ENCODE data around the gene ABLIM1. TPM values are rescaled to one million over a fixed set of nuclear protein-coding genes. Genes with fewer than 3 reads are reported as not detected.
A peak's percentile ranks its signal among the peaks of the same experiment; 100 is the strongest.

The ABLIM1 gene
- total and polyA plus RNA-seq, 4 experiments from 2014 or later: 129 to 202 (median 188) TPM

- peak overlapping the region in 1 of 7 donors; percentile 42 for H3K27ac Mint-ChIP-seq
Observed at GRCh38 chr10:114553436-114553835, 104.6 kb downstream of the ABLIM1 start.

GRCh38 chr10:114552050-114552449, 106.0 kb downstream of the ABLIM1 start:
- Mint-ChIP-seq H3K9me3 (peaks cover 0 to 2% (median 0%) of the 10 kb centered on the region in 8 donors), H3K36me3 (no peaks in the 10 kb centered on the region), H3K27me3 (no peaks in the 10 kb centered on the region), H3K27ac (no peak overlapping the region), H3K4me1 (peaks cover 11 to 26% (median 18%) of the 10 kb centered on the region in 4 donors), H3K4me3 (no peak overlapping the region)
- no peaks in the 10 kb centered on the region for H3K27me3 ChIP-seq (ENCODE audit: insufficient read depth, low read length)
- ChIA-PET CTCF (ENCODE audit: partially characterized antibody) (interaction anchor here (0.7 to 14.6 kb wide), 11 partner anchors 11 to 327 kb away, joined by 3 to 241 read pairs (median 13); partner anchors contain the start of gene FHIP2A), POLR2A (ENCODE audit: partially characterized antibody) (no interaction called here)
- intact Hi-C loops (cut with micrococcal nuclease): no loop called here
- H3K36me3 ChIP-seq (ENCODE audit: insufficient read depth, low read length): no peaks in the 10 kb centered on the region
- DNase-seq: no peak
- no peak overlapping the region for H3K27ac ChIP-seq (ENCODE audit: low read depth, low read length)
- no peaks in the 10 kb centered on the region for H3K9me3 ChIP-seq (ENCODE audit: control insufficient read depth in 1 of 2, low read length in 2 of 2)
- peaks cover 22% of the 10 kb centered on the region for H3K4me1 ChIP-seq (ENCODE audit: insufficient read depth, low read length)
- H3K4me3 ChIP-seq (ENCODE audit: low read length in 2 of 2): no peak overlapping the region

More at GRCh38 chr10:114553436-114553835, 104.6 kb downstream of the ABLIM1 start:
- peaks cover 9% of the 10 kb centered on the region for H3K4me1 ChIP-seq (ENCODE audit: insufficient read depth, low read length)
- Mint-ChIP-seq H3K36me3 (peaks cover 5 to 7% of the 10 kb centered on the region in 2 donors), H3K4me1 (peaks cover 7 to 12% (median 9%) of the 10 kb centered on the region in 4 donors), H3K27me3 (no peaks in the 10 kb centered on the region), H3K9me3 (peaks cover 0 to 15% (median 8%) of the 10 kb centered on the region in 8 donors), H3K4me3 (no peak overlapping the region)
- DNase-seq: no peak
- no peaks in the 10 kb centered on the region for H3K9me3 ChIP-seq (ENCODE audit: control insufficient read depth in 1 of 2, low read length in 2 of 2)
- POLR2A ChIA-PET (ENCODE audit: partially characterized antibody): interaction anchor here (1.3 kb wide), 1 partner anchor 27 kb away, joined by 3 read pairs; no protein-coding TSS in a partner anchor
- intact Hi-C loops (cut with micrococcal nuclease): no loop called here
- H3K4me3 ChIP-seq (ENCODE audit: low read length in 2 of 2): no peak overlapping the region
- H3K27me3 ChIP-seq (ENCODE audit: insufficient read depth, low read length): no peaks in the 10 kb centered on the region
- no peaks in the 10 kb centered on the region for H3K36me3 ChIP-seq (ENCODE audit: insufficient read depth, low read length)
- no peak overlapping the region for H3K27ac ChIP-seq (ENCODE audit: low read depth, low read length)
- CTCF ChIA-PET (ENCODE audit: partially characterized antibody): interaction anchor here (0.8 to 14.6 kb wide), 19 partner anchors 9 to 577 kb away, joined by 3 to 241 read pairs (median 4); no protein-coding TSS in a partner anchor

- no peak overlapping the region for H3K27ac ChIP-seq (ENCODE audit: low read depth, low read length)
- H3K27ac Mint-ChIP-seq: peak overlapping the region in 1 of 7 donors; percentile 30
- no peaks in the 10 kb centered on the region for H3K36me3 Mint-ChIP-seq
- H3K27me3 ChIP-seq (ENCODE audit: insufficient read depth, low read length): no peaks in the 10 kb centered on the region
- H3K9me3 Mint-ChIP-seq: no peaks in the 10 kb centered on the region
- H3K4me1 Mint-ChIP-seq: peaks cover 13 to 28% (median 20%) of the 10 kb centered on the region in 4 donors
- H3K4me1 ChIP-seq (ENCODE audit: insufficient read depth, low read length): peaks cover 27% of the 10 kb centered on the region
- H3K4me3 Mint-ChIP-seq: no peak overlapping the region
- H3K4me3 ChIP-seq (ENCODE audit: low read length in 2 of 2): no peak overlapping the region
- intact Hi-C loops (cut with micrococcal nuclease): no loop called here
- H3K36me3 ChIP-seq (ENCODE audit: insufficient read depth, low read length): no peaks in the 10 kb centered on the region
- DNase-seq: no peak
- ChIA-PET CTCF (ENCODE audit: partially characterized antibody) (interaction anchor here (0.7 to 14.6 kb wide), 11 partner anchors 11 to 327 kb away, joined by 3 to 241 read pairs (median 13); partner anchors contain the start of gene FHIP2A), POLR2A (ENCODE audit: partially characterized antibody) (no interaction called here)
- no peaks in the 10 kb centered on the region for H3K9me3 ChIP-seq (ENCODE audit: control insufficient read depth in 1 of 2, low read length in 2 of 2)
- no peaks in the 10 kb centered on the region for H3K27me3 Mint-ChIP-seq
Observed at GRCh38 chr10:114551636-114551972, 106.5 kb downstream of the ABLIM1 start.

GRCh38 chr10:114550756-114551635, 107.1 kb downstream of the ABLIM1 start:
- Mint-ChIP-seq H3K9me3 (no peaks in the 10 kb centered on the region), H3K27ac (peak overlapping the region in 4 of 7 donors; percentile 4 to 83 (median 40)), H3K36me3 (no peaks in the 10 kb centered on the region), H3K4me1 (peaks cover 13 to 28% (median 20%) of the 10 kb centered on the region in 4 donors), H3K4me3 (no peak overlapping the region), H3K27me3 (no peaks in the 10 kb centered on the region)
- POLR2A ChIA-PET (ENCODE audit: partially characterized antibody): interaction anchor here (0.6 to 1.5 kb wide), 2 partner anchors 39 to 270 kb away, joined by 4 to 5 read pairs; partner anchors contain the start of gene FHIP2A
- CTCF ChIA-PET (ENCODE audit: partially characterized antibody): interaction anchor here (0.9 to 14.6 kb wide), 11 partner anchors 9 to 328 kb away, joined by 3 to 241 read pairs (median 6); partner anchors contain the start of gene FHIP2A
- no peaks in the 10 kb centered on the region for H3K36me3 ChIP-seq (ENCODE audit: insufficient read depth, low read length)
- peaks cover 33% of the 10 kb centered on the region for H3K4me1 ChIP-seq (ENCODE audit: insufficient read depth, low read length)
- H3K4me3 ChIP-seq (ENCODE audit: low read length in 2 of 2): no peak overlapping the region
- peak in 3 of 5 donors; percentile 33 to 39 (median 37) for DNase-seq
- intact Hi-C loops (cut with micrococcal nuclease): loop anchor here (1.0 kb wide), 5 partner anchors 143 to 328 kb away; no protein-coding TSS in a partner anchor
- no peaks in the 10 kb centered on the region for H3K9me3 ChIP-seq (ENCODE audit: control insufficient read depth in 1 of 2, low read length in 2 of 2)
- no peak overlapping the region for H3K27ac ChIP-seq (ENCODE audit: low read depth, low read length)
- H3K27me3 ChIP-seq (ENCODE audit: insufficient read depth, low read length): no peaks in the 10 kb centered on the region

- Mint-ChIP-seq H3K27me3 (no peaks in the 10 kb centered on the region), H3K36me3 (no peaks in the 10 kb centered on the region), H3K27ac (peak overlapping the region in 2 of 7 donors; percentile 22 to 62), H3K4me3 (peak overlapping the region in 1 of 8 donors; percentile 39), H3K9me3 (no peaks in the 10 kb centered on the region), H3K4me1 (peaks cover 29 to 49% (median 38%) of the 10 kb centered on the region in 4 donors)
- ChIA-PET POLR2A (ENCODE audit: partially characterized antibody) (interaction anchor here (0.6 to 3.2 kb wide), 5 partner anchors 22 to 630 kb away, joined by 3 to 12 read pairs (median 3); no protein-coding TSS in a partner anchor), CTCF (ENCODE audit: partially characterized antibody) (interaction anchor here (0.9 to 14.6 kb wide), 18 partner anchors 9 to 581 kb away, joined by 3 to 241 read pairs (median 10); no protein-coding TSS in a partner anchor)
- no peaks in the 10 kb centered on the region for H3K27me3 ChIP-seq (ENCODE audit: insufficient read depth, low read length)
- no peaks in the 10 kb centered on the region for H3K9me3 ChIP-seq (ENCODE audit: control insufficient read depth in 1 of 2, low read length in 2 of 2)
- no peak overlapping the region for H3K4me3 ChIP-seq (ENCODE audit: low read length in 2 of 2)
- H3K4me1 ChIP-seq (ENCODE audit: insufficient read depth, low read length): peaks cover 56% of the 10 kb centered on the region
- no peak for DNase-seq
- intact Hi-C loops (cut with micrococcal nuclease): loop anchor here (1.0 kb wide), 1 partner anchor 77 kb away; no protein-coding TSS in a partner anchor
- no peaks in the 10 kb centered on the region for H3K36me3 ChIP-seq (ENCODE audit: insufficient read depth, low read length)
- H3K27ac ChIP-seq (ENCODE audit: low read depth, low read length): no peak overlapping the region
Observed at GRCh38 chr10:114548662-114549061, 109.4 kb downstream of the ABLIM1 start.

GRCh38 chr10:114547514-114547913, 110.6 kb downstream of the ABLIM1 start:
- H3K4me3 ChIP-seq (ENCODE audit: low read length in 2 of 2): no peak overlapping the region
- no peaks in the 10 kb centered on the region for H3K27me3 ChIP-seq (ENCODE audit: insufficient read depth, low read length)
- Mint-ChIP-seq H3K27ac (peak overlapping the region in 5 of 7 donors; percentile 37 to 80 (median 70)), H3K27me3 (no peaks in the 10 kb centered on the region), H3K36me3 (no peaks in the 10 kb centered on the region), H3K9me3 (no peaks in the 10 kb centered on the region), H3K4me3 (peak overlapping the region in 7 of 8 donors; percentile 13 to 68 (median 47)), H3K4me1 (peaks cover 34 to 60% (median 49%) of the 10 kb centered on the region in 4 donors)
- ChIA-PET CTCF (ENCODE audit: partially characterized antibody) (interaction anchor here (1.0 to 14.6 kb wide), 12 partner anchors 8 to 583 kb away, joined by 3 to 241 read pairs (median 4); no protein-coding TSS in a partner anchor), POLR2A (ENCODE audit: partially characterized antibody) (interaction anchor here (1.1 to 11.1 kb wide), 3 partner anchors 21 to 27 kb away, joined by 5 to 459 read pairs (median 12); no protein-coding TSS in a partner anchor)
- peaks cover 68% of the 10 kb centered on the region for H3K4me1 ChIP-seq (ENCODE audit: insufficient read depth, low read length)
- intact Hi-C loops (cut with micrococcal nuclease): no loop called here
- no peak overlapping the region for H3K27ac ChIP-seq (ENCODE audit: low read depth, low read length)
- no peak for DNase-seq
- H3K9me3 ChIP-seq (ENCODE audit: control insufficient read depth in 1 of 2, low read length in 2 of 2): no peaks in the 10 kb centered on the region
- H3K36me3 ChIP-seq (ENCODE audit: insufficient read depth, low read length): no peaks in the 10 kb centered on the region

Measured in CD4-positive, alpha-beta memory T cell (primary cell).